H1 (cell line): ENCODE measurements around the gene MRPL17. TPM values are rescaled to one million over a fixed set of nuclear protein-coding genes. Genes with fewer than 3 reads are reported as not detected.

ENCODE experiments used
- polyA plus RNA-seq, 7 experiments: library from polyadenylated mRNA; depleted of rRNA in 3 of 7; stranded (reverse) in 5 of 7; unstranded in 2 of 7; fragments of >200 nt in 5 of 7; fragments of 200-250 nt in 2 of 7; gene quantifications; 1 replicate in 5 of 7; 2 replicates in 1 of 7; 4 replicates in 1 of 7; pipeline versions ENCODE4 v1.2.1 to v1.2.3, GENCODE V29; 2011 to 2013; ENCODE audit warnings: missing spikeins in 2 of 7, mixed read lengths in 2 of 7
- total RNA-seq: library from RNA; stranded (reverse); fragmentation: NEBNext Ultra II Directional; extraction: Animal tissue kit (Norgen Biotek cat#: 25700); gene quantifications from 2 replicates; pipeline ENCODE4 v1.2.1, GENCODE V29; 2021
- TF ChIP-seq, protein P1 (sequence below): IDR thresholded peaks from 2 replicates; pipeline ENCODE4 v1.6.1; 2012; ENCODE audit warnings: inconsistent platforms

The MRPL17 gene
- total and polyA plus RNA-seq, 2 of the 8 experiments (the other 6 are each of a cell fraction or from before 2014, with no cell fraction given): 55.7 to 70.5 TPM

DNA sequence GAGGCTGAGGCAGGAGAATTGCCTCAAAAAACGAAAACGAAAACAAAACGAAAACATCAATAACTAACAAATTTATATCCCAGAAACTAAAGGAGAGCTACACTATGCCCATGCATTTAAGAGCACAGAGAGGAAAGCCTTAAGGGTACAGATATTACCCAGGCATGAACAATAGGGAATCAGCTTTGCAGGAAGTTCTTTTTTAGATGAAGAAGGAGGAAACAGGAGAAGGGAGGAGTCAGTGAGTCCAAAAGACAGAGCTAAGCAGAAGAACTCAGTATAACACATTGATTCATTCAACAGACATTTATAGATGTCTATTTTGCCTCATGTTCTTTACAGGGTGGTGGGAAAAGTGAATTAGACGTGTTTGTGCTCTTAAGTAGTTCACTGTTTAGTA, 8.3 kb downstream of the MRPL17 start (continued):
- TF ChIP-seq, protein P1, sequence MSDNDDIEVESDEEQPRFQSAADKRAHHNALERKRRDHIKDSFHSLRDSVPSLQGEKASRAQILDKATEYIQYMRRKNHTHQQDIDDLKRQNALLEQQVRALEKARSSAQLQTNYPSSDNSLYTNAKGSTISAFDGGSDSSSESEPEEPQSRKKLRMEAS: no peak
- TF ChIP-seq, all 59 proteins: peak for 0
